HTERT RPE-1 (cell line): ENCODE data around the gene HK1.

ENCODE experiments used
- in situ Hi-C: fragments of 300-500 bp; cut with MboI; formaldehyde crosslinking; loops from 4 replicates; pipeline ENCODE4 v1.14.3; 2020; ENCODE audit warnings: low sequenced_read_pairs

Gene HK1

GRCh38 chr10:69343905-69344304, 65.6 kb downstream of the HK1 start:
- in situ Hi-C loops, result no loop called here

- in situ Hi-C loops, result no loop called here
These were observed 66.4 kb downstream of the HK1 start for GRCh38 chr10:69344591-69345252.

DNA sequence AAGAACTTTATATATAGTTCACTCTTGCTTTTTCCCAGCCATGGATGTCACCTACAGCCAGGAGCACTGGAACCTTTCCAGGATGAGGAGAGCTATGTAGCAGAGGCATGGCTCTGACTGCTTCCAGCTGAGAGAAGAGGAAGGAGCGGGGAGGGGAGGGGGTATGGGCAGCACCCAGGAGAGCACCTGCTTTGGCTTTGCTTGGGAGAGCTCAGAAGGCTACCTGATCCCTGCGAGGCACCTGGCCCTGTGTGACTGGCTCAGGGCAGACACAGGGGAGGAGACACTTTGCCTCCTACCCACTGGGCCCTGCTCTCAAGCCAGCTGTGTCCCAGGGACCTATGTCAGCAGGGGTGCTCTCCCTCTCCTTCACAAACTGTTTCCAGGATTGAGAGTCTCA, 67.1 kb downstream of the HK1 start:
- in situ Hi-C loops, result no loop called here

DNA sequence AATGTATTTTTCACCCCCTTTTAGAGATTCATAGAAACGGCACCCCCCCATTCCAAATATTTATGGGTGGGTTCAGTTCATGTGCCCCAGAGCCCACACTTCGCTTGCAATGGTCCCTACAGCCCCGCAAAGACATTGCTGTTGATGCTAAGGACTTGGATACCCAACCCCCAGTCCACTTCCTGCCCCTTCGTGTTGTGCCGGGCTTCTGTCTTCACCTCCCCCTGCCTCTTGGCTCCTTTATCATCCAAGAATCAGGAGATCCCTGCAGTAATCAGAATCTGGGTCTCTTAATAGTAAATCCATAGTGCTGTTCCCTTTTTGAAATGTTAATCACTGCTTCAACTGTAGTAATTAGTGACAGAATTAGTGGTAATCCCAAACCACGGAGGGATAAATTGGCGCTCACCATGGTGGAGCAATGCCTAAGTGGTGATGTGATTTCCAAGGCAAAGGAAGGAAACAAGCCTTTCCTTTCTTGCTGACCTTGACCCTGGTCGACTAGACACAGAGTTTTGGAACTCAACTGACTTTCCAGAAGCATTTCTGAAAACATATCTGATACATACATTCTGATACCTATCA, 67.7 kb downstream of the HK1 start:
- in situ Hi-C loops, result no loop called here

- in situ Hi-C loops, result no loop called here
These were observed 68.5 kb downstream of the HK1 start for GRCh38 chr10:69346776-69347175.

DNA sequence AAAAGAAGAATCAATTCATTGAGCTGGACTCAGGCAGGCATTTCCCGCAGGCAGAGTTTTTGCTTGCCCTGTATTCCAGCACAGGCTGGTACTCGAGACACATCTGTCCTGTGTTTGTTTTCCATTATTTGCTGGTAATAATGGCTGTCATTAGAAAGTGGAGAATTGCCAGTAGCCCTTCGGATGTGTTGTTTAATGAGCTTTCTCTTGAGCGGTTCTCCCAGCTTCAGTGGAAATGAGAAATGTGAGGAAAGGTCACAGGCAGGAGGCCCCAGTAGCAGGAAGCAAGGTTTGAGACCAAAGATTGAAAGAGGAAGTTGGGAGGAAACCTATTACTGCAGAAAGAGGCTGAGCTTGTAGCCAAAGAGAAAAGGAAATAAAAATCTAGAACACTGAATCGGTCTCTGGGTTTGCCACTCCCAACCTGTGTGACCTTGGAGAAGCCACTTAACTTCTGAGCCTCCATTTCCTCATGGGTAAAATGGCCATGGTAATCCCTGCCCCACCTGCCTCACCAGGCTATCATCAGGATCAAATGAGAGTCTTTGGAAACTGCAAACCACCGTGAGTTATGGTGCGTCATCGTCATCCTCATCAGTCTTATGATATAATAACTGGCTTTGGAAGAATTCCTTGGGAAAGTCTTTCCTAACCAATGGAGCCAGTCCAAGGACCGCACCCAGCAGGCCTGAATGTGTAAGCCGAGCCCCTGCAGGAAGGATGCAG, 70.7 kb downstream of the HK1 start:
- in situ Hi-C loops, result no loop called here

DNA sequence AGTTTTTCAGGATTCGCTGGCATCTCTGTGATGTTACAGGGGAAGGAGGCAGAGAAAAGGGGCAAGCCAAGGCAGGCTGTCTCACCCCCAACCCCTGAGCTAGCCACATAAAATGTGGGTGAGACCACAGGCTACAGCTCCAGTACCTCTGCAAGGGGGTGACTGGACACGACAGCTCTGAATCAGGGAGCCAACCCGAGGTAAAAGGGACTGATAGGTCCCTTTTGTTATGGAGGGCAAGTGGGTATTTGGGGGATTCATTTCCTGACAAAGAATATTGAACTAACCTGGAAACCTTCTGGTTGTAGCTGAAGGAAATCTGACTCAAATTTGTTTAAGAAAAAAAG, 71.2 kb downstream of the HK1 start:
- in situ Hi-C loops, result no loop called here

- in situ Hi-C loops, result no loop called here
These were observed 73.3 kb downstream of the HK1 start for GRCh38 chr10:69351589-69351988.

DNA sequence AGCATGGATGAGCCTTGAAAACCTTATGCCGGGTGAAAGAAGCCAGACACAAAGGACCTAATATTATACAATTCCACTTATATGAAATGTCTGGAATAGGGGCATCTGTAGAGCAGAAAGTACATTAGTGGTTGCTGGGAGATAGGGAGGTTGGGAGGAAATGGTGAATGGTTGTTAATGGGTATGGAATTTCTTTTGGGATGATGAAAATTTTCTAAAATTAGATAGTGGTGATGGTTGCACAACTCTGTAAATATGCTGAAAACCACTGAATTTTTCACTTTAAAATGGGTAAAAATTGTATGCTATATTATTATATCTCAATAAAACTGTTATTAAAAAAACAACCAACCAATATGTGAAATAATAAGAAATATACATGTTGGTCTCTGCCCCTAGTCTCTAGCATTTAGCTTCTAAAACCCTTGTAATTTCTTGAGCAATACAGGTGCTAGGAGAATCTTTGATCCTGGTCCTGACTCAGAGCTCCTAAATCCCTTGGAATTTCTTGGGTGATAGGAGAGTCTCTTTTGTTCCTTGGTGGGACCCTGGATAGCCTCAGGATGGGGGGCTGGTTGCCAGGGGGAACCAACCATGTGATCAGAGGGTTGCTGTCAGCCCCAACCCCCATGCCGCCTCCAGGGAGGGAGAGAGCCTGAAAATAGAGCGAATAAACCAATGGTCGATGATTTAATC, 74.4 kb downstream of the HK1 start:
- in situ Hi-C loops, result no loop called here

DNA sequence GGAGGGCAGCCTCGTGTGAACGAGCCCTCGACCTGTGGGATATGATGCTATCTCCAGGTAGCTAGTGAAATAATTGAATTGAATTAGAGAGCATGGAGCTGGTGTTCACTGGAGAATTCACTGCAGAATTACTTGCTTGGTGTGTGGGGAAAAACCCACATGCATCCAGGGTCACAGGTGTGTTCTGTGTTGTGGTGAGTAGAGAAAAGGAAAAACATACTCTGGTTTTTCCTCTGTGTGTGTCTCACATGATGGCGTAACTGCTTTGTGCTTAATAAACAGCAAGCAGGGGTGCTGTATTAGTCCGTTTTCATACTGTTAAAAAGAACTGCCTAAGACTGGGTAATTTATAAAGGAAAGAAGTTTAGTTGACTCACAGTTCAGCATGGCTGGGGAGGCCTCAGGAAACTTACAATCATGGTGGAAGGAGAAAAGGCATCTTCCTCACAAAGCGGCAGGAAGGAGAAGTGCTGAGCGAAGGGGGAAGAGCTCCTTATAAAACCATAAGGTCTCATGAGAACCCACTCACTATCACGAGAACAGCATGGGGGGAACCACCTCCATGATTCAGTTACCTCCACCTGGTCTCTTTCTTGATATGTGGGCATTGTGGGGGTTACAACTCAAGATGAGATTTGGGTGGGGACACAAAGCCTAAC, 75.8 kb downstream of the HK1 start:
- in situ Hi-C loops, result no loop called here

GRCh38 chr10:69356187-69356586, 77.9 kb downstream of the HK1 start:
- in situ Hi-C loops, result no loop called here

DNA sequence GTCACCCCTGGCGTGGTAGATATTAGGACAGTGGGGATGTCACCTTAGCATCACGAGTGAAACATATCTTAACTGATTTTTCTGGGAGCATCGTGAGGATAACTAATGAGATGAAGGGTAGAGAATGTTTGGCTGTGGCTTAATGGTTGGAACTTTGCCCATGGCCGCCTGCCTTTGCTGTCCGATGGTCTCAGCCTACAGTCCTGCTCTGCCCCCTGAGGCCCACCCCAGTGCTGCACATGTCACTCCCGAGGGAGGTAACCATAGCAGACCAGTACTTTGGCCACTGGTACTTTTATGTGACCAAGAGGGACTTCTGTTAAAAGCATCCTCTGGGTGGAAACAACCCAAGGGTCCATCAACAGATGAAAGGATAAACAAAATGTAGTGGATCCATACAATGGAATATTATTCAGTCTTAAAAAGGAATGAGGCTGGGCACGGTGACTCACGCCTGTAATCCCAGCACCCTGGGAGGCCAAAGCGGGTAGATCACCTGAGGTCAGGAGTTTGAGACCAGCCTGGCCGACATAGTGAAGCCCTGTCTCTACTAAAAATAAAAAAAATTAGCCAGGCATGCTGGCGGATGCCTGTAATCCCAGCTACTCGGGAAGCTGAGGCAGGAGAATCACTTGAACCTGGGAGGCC, 80.0 kb downstream of the HK1 start:
- in situ Hi-C loops, result no loop called here

DNA sequence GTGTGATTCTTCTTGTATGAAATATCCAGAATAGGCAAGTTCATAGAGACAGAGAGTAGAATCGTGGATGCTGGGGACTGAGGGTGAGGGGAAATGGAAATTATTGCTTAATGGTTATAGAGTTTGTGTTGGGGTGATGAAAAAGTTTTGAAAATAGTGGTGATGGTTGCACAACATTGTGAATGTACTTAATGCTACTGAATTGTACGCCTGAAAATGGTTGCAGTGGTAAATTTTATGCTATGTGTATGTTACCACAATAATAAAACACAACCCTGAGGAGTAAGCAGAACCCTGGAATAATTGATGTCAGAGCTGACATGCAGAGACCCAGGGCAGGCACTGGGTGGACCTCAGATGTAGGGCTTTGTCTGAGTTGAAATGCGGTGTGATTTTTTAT, 80.9 kb downstream of the HK1 start:
- in situ Hi-C loops, result no loop called here

- in situ Hi-C loops, result no loop called here
These were observed 81.3 kb downstream of the HK1 start for GRCh38 chr10:69359594-69359993.

GRCh38 chr10:69360485-69361302, 82.4 kb downstream of the HK1 start:
- in situ Hi-C loops, result no loop called here

- in situ Hi-C loops, result no loop called here
These were observed 83.0 kb downstream of the HK1 start for GRCh38 chr10:69361303-69361614.

GRCh38 chr10:69362471-69362954, 84.2 kb downstream of the HK1 start:
- in situ Hi-C loops, result no loop called here

GRCh38 chr10:69363666-69364065, 85.4 kb downstream of the HK1 start:
- in situ Hi-C loops, result no loop called here

- in situ Hi-C loops, result no loop called here
These were observed 86.1 kb downstream of the HK1 start for GRCh38 chr10:69364232-69364940.
